HepG2 (cell line): ENCODE measurements around the gene IFI35. TPM values are rescaled to one million over a fixed set of nuclear protein-coding genes. Genes with fewer than 3 reads are reported as not detected.

Source experiments
- AHDC1 ChIP-seq: sonication (generic); formaldehyde crosslinking; IDR thresholded peaks from 2 replicates; pipeline ENCODE4 v1.5.1; 2020; ENCODE audit warnings: mild to moderate bottlenecking, missing genetic modification reagents, borderline replicate concordance
- AHR ChIP-seq: IDR thresholded peaks from 2 replicates; pipeline ENCODE4 v1.6.1; 2018; ENCODE audit warnings: missing genetic modification reagents, missing compliant biosample characterization
- BORCS8-MEF2B ChIP-seq: sonication (generic); formaldehyde crosslinking; IDR thresholded peaks from 2 replicates; pipeline ENCODE4 v1.8.0; 2022; ENCODE audit warnings: mild to moderate bottlenecking, missing genetic modification reagents
- CREM ChIP-seq, 2 experiments: sonication (generic) in 1 of 2; formaldehyde crosslinking in 1 of 2; IDR thresholded peaks; 2 replicates each; pipeline versions ENCODE4 v1.4.0 to v1.6.1; 2016 to 2020; ENCODE audit warnings: antibody characterized with exemption in 1 of 2, mild to moderate bottlenecking in 1 of 2, missing genetic modification reagents in 1 of 2
- KDM1A ChIP-seq: IDR thresholded peaks from 2 replicates; pipeline ENCODE4 v1.6.1; 2016; ENCODE audit warnings: missing compliant biosample characterization
- MAZ ChIP-seq, 2 experiments: sonication (generic) in 1 of 2; formaldehyde crosslinking in 1 of 2; IDR thresholded peaks; 2 replicates each; pipeline versions ENCODE4 v1.5.0 to v1.6.1; 2012 to 2020; ENCODE audit warnings: low read depth in 2 of 2, mild to moderate bottlenecking in 2 of 2, borderline replicate concordance in 1 of 2, improper control_type of control experiment in 1 of 2, low read length in 1 of 2, missing genetic modification reagents in 1 of 2, moderate library complexity in 1 of 2
- NBN ChIP-seq: fragments of 450-650 bp; conservative IDR thresholded peaks from 2 replicates; pipeline ENCODE4 v1.6.1; 2017
- NCOR1 ChIP-seq: fragments of 200-600 bp; sonication (generic); IDR thresholded peaks from 2 replicates; pipeline ENCODE4 v1.7.0; 2017; ENCODE audit warnings: antibody characterized with exemption, low read length, borderline replicate concordance
- NPAS2 ChIP-seq: sonication (generic); formaldehyde crosslinking; IDR thresholded peaks from 2 replicates; pipeline ENCODE4 v1.8.0; 2022; ENCODE audit warnings: mild to moderate bottlenecking, missing genetic modification reagents, borderline replicate concordance
- PHF21A ChIP-seq: sonication (generic); formaldehyde crosslinking; IDR thresholded peaks from 2 replicates; pipeline ENCODE4 v1.5.0; 2020; ENCODE audit warnings: mild to moderate bottlenecking, missing genetic modification reagents
- POLR2G ChIP-seq: fragments of 200-400 bp; formaldehyde crosslinking; IDR thresholded peaks from 2 replicates; pipeline ENCODE4 v1.6.1; 2018; ENCODE audit warnings: mild to moderate bottlenecking, low read depth, low read length, moderate library complexity
- SALL2 ChIP-seq: sonication (generic); formaldehyde crosslinking; IDR thresholded peaks from 2 replicates; pipeline ENCODE4 v1.8.1; 2023; ENCODE audit warnings: mild to moderate bottlenecking, missing genetic modification reagents, inconsistent platforms
- SP5 ChIP-seq: IDR thresholded peaks from 2 replicates; pipeline ENCODE4 v1.6.1; 2016; ENCODE audit warnings: low read depth, borderline replicate concordance
- TAF15 ChIP-seq: fragments of 200-400 bp; formaldehyde crosslinking; IDR thresholded peaks from one replicate; pipeline ENCODE4 v1.6.1; 2018; ENCODE audit warnings: mild to moderate bottlenecking, low read depth, low read length; ENCODE audit not compliant: poor library complexity, severe bottlenecking
- ZEB1 ChIP-seq: IDR thresholded peaks from 2 replicates; pipeline ENCODE4 v1.6.1; 2012; ENCODE audit warnings: mild to moderate bottlenecking, low read depth, inconsistent platforms; ENCODE audit not compliant: insufficient replicate concordance
- ZMAT5 ChIP-seq: sonication (generic); formaldehyde crosslinking; IDR thresholded peaks from 2 replicates; pipeline ENCODE4 v1.5.0; 2020; ENCODE audit warnings: mild to moderate bottlenecking, low read depth, missing genetic modification reagents, borderline replicate concordance
- ZMYM2 ChIP-seq: sonication (generic); formaldehyde crosslinking; IDR thresholded peaks from 2 replicates; pipeline ENCODE4 v1.8.0; 2022; ENCODE audit warnings: mild to moderate bottlenecking, missing genetic modification reagents
- ZNF724P ChIP-seq: sonication (generic); formaldehyde crosslinking; IDR thresholded peaks from 2 replicates; pipeline ENCODE4 v1.8.0; 2022; ENCODE audit warnings: missing genetic modification reagents, borderline replicate concordance
- ZNF770 ChIP-seq: sonication (generic); formaldehyde crosslinking; IDR thresholded peaks from 2 replicates; pipeline ENCODE4 v1.5.0; 2020; ENCODE audit warnings: mild to moderate bottlenecking, missing genetic modification reagents
- ZSCAN30 ChIP-seq: sonication (generic); formaldehyde crosslinking; IDR thresholded peaks from 2 replicates; pipeline ENCODE4 v1.5.0; 2020; ENCODE audit warnings: mild to moderate bottlenecking, missing genetic modification reagents
- polyA plus RNA-seq, 8 experiments: library from polyadenylated mRNA; depleted of rRNA in 3 of 8; stranded (reverse) in 7 of 8; unstranded in 1 of 8; fragments of >200 nt; fragmentation: Illumina TruSeq in 4 of 8; extraction: Trizol in 4 of 8; gene quantifications; 2 replicates each; pipeline versions ENCODE4 v1.2.1 to v1.2.3, GENCODE V29; 2011 to 2016; ENCODE audit warnings: low read depth in 4 of 8, missing spikeins in 1 of 8, mixed read lengths in 1 of 8; ENCODE audit not compliant: insufficient read depth in 1 of 8
- total RNA-seq, 5 experiments: library from RNA; depleted of rRNA; stranded (reverse); fragments of >200 nt; fragmentation: Illumina TruSeq; extraction: Trizol; gene quantifications; 2 replicates each; pipeline ENCODE4 v1.2.3, GENCODE V29; 2016; ENCODE audit warnings: low read depth in 1 of 5

Gene IFI35
- total and polyA plus RNA-seq, 2 of the 13 experiments (the other 11 are each of a cell fraction or from before 2014, with no cell fraction given) = 28.9 to 38.1 TPM

DNA sequence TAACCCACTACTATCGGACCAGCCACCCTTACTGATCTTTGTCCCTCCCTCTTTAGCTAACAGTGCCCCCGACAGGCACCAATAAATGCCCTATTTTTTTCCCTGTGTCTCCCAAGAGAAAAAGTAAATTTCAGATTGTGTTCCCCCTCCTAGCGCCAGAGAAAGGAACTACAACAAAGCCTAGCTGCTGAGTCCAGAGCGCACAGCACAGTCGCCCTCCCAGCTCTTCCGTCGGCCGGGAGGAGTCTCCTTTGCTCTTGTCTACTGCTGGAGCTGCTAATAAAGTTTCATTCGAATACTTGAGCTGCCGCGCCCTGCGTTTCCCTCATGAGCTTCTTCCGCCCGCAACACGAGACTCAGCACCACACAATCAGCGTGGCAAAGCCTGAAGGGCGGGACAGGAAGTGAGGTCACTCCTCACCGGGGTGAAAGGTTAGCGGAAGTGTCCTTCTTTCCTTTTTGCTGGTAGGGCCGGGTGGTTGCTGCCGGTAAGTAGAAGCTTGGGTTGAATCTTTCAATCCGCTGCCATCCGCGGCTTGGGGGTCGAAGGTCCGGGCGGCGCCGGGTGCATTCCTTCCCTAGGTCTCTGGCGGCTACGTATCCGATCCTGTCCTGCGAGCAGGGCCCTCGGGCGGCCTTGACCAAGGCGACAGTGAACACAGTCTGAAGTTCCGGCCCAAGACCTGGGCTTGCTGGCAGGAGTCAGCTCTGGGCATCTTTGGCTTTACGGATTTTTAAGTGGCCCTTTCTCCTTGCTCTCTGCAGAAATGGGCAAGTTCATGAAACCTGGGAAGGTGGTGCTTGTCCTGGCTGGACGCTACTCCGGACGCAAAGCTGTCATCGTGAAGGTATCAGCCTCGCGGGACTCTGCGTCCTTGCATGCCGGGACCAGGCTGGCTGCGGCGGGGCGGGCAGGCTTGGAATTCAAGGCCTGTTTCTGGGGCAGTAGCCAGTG is 8.3 kb upstream of the IFI35 start, which contains the start of gene RPL27 (continued):
- TF ChIP-seq ZMAT5 (CRISPR knock-in tag) (no peak), AHDC1 (CRISPR knock-in tag) (peak; percentile 66), TAF15 (no peak), AHR (CRISPR knock-in tag) (peak; percentile 81; the same call in 1 of the 2 replicates), SP5 (CRISPR knock-in tag) (peak; percentile 96), SALL2 (CRISPR knock-in tag) (peak; percentile 92), ZEB1 (peak; percentile 60), POLR2G (peak; percentile 99), NPAS2 (no peak), NCOR1 (peak; percentile 86; the same call in 1 of the 2 replicates), PHF21A (peak; percentile 96), ZNF770 (CRISPR knock-in tag) (peak; percentile 68), ZSCAN30 (CRISPR knock-in tag) (no peak), NBN (no peak), BORCS8-MEF2B (CRISPR knock-in tag) (peak; percentile 97), KDM1A (CRISPR knock-in tag) (no peak), CREM (IDR thresholded peaks at IDR 0.05) (peak; percentile 99), CREM (CRISPR knock-in tag; IDR thresholded peaks at IDR 0.05) (0 out of 2 replicates have a peak, but pooled peaks have one; percentile 58), ZMYM2 (CRISPR knock-in tag) (0 out of 2 replicates have a peak, but pooled peaks have one; percentile 67), MAZ (IDR thresholded peaks at IDR 0.05; ENCODE audit: borderline replicate concordance, low read depth, low read length) (peak; percentile 90), MAZ (CRISPR knock-in tag; IDR thresholded peaks at IDR 0.05; ENCODE audit: low read depth) (peak; percentile 97), ZNF724P (CRISPR knock-in tag) (peak; percentile 78)
